Fibroblast of lung (primary cell): ENCODE measurements around the gene WDTC1.

Experiments used
- CTCF ChIP-seq, 2 donors: IDR thresholded peaks in 1 of 2; conservative IDR thresholded peaks in 1 of 2; 1 replicate in 1 of 2; 2 replicates in 1 of 2; pipeline ENCODE4 v1.5.1; 2011 to 2012; ENCODE audit warnings: low read length in 2 of 2, control low read depth in 1 of 2, inconsistent platforms in 1 of 2, low read depth in 1 of 2, mild to moderate bottlenecking in 1 of 2
- EZH2 ChIP-seq: IDR thresholded peaks from 2 replicates; pipeline ENCODE4 v1.5.1; 2012; ENCODE audit warnings: low read length, control low read depth, mild to moderate bottlenecking; ENCODE audit errors: missing control alignments

GRCh38 chr1:27201295-27201694, 33.1 kb upstream of the WDTC1 start:
- TF ChIP-seq CTCF (conservative IDR thresholded peaks at IDR 0.05 in 1 of 2, IDR thresholded peaks at IDR 0.05 in 1 of 2; ENCODE audit: low read depth in 1 of 2, low read length in 2 of 2) (no peak), EZH2 (no peak)
